ENCODE measurements around the gene GALNT7.

- no peak for TF ChIP-seq ZNF605 (CRISPR knock-in tag; IDR thresholded peaks at IDR 0.05)
- TF ChIP-seq GATA4 (IDR thresholded peaks at IDR 0.05; ENCODE audit: borderline replicate concordance, low read depth), result no peak
- TF ChIP-seq MLXIP (CRISPR knock-in tag; IDR thresholded peaks at IDR 0.05; ENCODE audit: borderline replicate concordance), result no peak
- TF ChIP-seq, protein P1, sequence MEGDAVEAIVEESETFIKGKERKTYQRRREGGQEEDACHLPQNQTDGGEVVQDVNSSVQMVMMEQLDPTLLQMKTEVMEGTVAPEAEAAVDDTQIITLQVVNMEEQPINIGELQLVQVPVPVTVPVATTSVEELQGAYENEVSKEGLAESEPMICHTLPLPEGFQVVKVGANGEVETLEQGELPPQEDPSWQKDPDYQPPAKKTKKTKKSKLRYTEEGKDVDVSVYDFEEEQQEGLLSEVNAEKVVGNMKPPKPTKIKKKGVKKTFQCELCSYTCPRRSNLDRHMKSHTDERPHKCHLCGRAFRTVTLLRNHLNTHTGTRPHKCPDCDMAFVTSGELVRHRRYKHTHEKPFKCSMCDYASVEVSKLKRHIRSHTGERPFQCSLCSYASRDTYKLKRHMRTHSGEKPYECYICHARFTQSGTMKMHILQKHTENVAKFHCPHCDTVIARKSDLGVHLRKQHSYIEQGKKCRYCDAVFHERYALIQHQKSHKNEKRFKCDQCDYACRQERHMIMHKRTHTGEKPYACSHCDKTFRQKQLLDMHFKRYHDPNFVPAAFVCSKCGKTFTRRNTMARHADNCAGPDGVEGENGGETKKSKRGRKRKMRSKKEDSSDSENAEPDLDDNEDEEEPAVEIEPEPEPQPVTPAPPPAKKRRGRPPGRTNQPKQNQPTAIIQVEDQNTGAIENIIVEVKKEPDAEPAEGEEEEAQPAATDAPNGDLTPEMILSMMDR (CRISPR knock-in tag; IDR thresholded peaks at IDR 0.05), result no peak
- TF ChIP-seq POLR2A (IDR thresholded peaks at IDR 0.05; ENCODE audit: insufficient read depth in 1 of 2, low read depth in 2 of 2, low read length in 2 of 2), result no peak
Observed at GRCh38 chr4:173367285-173367684, 198.7 kb downstream of the GALNT7 start.

All from HepG2 (cell line).